Gastroesophageal sphincter (tissue), 3 donors: ENCODE data around the gene PAK1IP1.
"Not testable (repeated sequence)": the region's sequence is repeated elsewhere in the genome, so short reads cannot be mapped to it uniquely, and the experiment has no call there.

Source experiments
- CTCF ChIP-seq, 4 experiments: fragments of 200-600 bp in 2 of 4; fragments of 450-650 bp in 2 of 4; sonication (generic) in 1 of 4; IDR thresholded peaks; one replicate each; pipeline ENCODE4 v1.5.1; 2017 to 2019; ENCODE audit warnings: antibody characterized with exemption in 4 of 4, mild to moderate bottlenecking in 2 of 4, moderate library complexity in 2 of 4
- POLR2A ChIP-seq, 2 donors: fragments of 450-650 bp; IDR thresholded peaks; one replicate each; pipeline ENCODE4 v1.6.1; 2017; ENCODE audit warnings: antibody characterized with exemption in 2 of 2, mild to moderate bottlenecking in 2 of 2, moderate library complexity in 1 of 2

DNA sequence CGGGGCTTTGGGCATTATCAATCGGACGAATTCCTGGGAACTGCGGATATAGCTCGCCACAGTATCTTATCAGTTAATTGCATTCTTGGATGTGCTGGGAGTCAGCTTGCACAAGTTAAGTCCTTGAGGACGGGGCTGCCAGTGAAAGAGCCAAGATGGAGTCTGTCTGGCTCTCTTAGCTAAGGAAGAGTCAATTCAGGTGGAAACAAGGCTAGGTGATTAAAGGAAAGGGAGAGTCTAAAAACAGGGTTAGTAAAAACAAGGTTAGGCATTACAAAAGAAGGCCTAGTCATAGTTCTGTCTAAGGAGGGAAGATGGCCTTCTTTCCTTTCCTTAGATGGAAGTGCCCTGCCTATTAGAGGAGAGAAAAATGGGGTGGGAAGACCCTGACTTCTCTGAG lies 55.8 kb downstream of the PAK1IP1 start:
- TF ChIP-seq POLR2A, CTCF (IDR thresholded peaks at IDR 0.05): not testable (repeated sequence)
